HG03571 (cell line): Measurements from ENCODE around the gene PPP2R2C.

Source experiments
- ATAC-seq: cut with Tn5 transposase; IDR thresholded peaks from one replicate; pipeline ENCODE4 v1.9.1; 2021; ENCODE audit not compliant: unreplicated experiment

Gene PPP2R2C

DNA sequence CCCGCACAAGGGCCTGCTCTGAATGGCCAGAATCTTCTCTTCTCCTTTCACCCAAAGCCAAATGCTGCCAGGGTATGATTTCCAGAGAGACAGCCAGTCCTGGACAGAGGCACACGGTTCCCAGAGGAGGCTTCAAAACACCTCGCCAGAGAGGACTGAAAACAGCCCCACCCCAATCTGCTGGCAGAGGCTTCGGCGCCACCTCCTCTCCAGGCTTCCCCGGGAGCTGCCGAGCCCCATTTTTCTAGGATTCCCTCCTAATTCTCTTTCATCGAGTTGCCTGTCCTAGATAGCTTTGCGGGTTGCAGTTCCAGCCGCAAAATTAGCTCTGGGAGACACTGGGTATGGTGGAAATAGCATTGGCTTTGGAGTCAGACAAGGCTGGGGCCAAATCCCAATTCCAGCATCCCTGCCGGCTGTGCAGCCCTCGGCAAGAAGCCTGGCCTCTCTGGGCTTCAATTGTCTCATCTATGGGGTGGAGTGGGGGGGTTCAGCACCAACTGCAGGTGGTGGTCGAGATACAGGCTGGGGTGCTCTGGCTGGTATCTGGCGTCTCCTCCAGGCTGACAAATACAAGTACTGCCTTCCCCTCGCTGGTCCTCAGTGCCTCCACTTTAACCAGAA, 22.6 kb downstream of the PPP2R2C start:
- no peak for ATAC-seq

DNA sequence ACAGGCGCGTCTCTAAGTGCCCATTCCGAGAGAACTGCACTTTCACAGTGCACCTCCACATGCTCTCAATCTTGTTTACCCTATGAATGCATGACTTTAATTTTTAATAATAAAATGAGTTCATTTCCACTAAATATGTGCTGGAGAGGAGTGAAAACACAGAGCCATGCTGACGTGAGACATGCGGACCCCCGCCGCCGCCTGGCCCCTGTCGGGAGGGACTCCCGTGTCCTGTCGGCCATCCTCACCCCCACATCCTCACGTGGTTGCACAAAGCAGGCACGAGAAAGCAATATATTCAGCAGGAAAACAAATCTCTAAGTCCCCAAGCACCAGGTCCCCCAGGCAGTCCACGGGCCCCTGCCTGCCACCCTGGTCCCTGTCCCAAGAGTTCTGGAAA, 23.1 kb downstream of the PPP2R2C start:
- no peak for ATAC-seq

DNA sequence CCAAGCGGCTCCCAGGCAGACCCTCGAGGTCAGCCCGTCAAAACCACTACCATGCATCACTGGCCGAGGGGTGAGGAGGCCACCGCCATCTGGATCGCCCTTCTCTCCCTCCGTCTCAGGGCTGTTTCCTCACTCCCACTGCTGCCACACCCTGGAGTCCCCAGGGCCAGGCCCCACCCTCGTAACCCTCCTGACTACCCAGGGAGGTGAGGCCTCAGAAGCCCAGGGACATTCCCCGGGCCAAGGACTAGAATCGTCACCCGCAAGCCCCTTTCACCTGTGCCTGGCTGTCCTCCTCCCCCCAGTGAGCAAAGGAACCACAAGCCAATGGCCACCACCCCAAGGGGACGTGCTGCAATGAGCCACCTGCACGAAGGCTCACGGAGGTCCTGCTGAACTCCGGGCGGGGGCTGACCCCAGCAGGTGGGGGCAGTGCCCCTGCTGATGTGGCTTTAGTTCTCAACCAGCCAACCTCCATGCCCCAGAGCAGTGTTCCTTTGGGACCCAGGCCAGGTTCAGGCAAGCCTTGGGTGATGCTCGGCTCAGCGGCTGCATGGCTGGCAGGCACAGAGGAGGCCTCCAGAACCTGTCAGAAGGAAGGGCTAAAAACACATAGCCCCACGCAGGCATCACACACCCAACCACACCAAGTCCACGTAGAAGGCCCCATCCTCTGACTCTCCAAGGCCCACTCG, 23.8 kb downstream of the PPP2R2C start:
- ATAC-seq = no peak

DNA sequence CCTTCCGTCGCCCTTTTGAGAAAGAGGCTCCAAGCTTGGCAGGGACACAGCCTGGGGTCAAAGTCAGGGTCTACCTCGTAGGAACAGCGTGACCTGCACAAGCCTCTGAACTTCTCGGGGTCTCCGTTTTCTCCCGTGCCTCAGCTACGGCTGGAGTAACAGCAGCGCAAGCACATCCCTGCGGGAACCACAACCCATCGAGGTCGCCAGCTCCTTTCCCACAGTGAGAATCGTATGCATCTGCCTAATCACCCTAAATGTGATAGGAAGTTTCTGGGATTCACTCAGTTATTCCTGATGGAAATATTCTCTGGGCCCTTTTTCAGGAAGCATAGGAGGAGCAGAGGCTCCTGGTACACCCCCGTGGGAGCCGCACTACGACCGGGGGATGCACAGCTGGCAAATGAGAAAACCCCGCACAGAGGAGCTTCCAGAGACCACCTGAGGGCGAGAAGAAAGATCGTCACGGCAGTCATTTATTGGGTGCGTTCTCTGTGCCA, 24.7 kb downstream of the PPP2R2C start:
- ATAC-seq = no peak

DNA sequence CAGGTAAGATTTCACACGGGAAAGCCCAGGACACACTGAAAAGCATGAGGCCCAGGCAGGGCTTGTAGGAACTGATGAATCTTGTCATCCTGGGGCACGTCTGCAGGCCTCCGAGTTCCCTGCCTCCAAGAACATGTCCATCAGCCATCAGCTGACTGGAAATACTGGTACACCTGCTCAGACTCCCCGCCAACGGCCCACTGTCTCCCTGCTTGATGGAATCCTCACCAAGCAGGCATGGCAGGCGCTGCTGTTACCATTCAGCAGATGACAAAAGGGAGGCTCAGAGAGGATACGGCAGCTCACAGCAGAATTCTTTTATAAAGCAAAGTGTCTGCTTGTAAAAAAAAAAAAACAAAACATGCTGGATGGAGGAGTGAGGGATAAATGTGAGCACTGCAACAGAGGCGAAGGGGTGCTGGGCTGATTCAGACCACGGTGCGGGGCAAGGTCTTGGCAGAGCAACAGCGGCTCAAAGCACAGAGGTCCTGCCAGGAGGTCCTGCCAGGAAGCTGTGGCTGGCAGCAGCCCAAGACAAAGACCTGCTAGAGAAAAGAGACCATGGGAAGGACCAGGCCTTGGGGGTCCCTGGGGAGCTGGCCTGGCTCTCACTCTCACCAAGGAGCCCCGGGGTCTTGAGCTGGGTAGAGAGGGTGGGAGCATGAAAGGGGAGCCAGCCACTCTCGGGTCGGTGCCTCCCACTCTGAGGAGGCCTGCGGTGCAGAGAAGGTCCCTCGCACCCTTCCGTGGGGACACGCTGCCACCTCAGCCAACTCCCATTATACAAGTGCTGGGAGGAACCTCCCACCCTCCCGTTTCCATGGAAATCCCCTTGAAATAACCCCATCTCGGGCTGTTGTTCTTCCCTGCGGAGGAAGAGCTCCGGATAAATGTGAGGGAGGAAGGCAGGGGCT, 25.6 kb downstream of the PPP2R2C start:
- ATAC-seq = no peak

DNA sequence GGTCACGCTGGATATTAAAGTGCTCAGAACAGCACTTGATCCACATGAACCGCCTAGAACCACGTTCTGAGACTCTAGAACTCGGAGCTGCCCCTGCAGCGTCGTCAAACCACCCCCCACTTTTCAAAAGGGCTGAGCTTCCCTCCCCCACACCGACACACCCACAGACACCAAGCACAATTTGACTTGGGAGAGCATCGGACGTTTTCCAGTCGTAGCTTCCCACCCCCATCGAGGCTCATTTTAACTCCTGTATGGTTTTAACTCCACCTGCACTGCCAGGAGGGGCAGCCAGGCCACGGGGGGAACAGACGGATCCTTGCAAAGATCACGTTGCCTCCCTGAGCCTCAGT, 26.3 kb downstream of the PPP2R2C start:
- no peak for ATAC-seq

DNA sequence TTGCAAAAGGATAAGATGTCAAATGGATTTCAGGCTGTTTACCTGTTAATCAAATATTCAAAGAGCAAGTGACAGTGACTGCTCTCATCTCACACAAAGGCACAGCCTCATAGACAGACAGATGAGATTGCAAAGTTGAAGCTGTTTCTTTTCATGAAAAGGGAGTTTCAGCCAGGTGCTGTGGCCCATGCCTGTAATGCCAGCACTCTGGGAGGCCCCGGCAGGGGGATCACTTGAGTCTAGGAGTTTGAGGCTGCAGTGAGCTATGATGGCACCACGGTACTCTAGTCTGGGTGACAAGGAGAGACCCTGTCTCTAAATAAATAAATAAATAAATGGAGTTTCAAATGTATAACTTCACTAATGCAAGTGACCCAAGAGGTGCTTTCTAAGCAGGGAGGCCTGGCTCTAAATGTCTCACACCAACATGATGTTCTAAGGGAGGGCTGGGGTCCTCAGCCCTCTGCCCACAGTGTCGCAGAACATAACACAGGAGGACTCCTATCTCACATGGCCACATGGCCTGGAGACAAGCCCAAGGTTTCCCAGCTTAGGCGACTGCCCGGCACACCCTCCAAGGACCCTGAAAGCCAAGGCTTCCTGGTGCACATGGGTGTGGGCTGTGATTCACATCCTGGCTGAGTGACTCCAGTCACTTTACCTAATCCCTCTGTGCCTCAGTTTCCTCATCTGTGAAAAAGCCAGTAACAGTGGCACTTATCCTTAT, 26.8 kb downstream of the PPP2R2C start:
- ATAC-seq = no peak

DNA sequence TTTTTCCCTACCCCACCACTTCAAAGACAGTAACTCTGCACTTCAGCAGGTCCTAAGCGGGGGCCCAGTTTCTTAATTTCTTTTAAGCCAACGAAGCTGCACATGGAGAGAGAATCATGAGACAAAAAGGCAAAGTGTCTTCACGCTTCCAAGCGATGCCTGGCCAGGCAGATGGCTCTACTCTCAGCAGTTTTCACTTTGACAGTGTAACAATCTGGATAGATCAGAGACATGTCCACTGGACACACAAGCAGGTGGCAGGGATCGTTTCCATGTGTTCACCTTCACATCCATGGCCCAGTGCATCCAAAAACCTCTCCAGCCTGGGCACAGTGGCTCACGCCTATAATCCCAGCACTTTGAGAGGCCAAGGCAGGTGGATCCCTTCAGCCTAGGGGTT, 27.8 kb downstream of the PPP2R2C start:
- ATAC-seq = no peak

DNA sequence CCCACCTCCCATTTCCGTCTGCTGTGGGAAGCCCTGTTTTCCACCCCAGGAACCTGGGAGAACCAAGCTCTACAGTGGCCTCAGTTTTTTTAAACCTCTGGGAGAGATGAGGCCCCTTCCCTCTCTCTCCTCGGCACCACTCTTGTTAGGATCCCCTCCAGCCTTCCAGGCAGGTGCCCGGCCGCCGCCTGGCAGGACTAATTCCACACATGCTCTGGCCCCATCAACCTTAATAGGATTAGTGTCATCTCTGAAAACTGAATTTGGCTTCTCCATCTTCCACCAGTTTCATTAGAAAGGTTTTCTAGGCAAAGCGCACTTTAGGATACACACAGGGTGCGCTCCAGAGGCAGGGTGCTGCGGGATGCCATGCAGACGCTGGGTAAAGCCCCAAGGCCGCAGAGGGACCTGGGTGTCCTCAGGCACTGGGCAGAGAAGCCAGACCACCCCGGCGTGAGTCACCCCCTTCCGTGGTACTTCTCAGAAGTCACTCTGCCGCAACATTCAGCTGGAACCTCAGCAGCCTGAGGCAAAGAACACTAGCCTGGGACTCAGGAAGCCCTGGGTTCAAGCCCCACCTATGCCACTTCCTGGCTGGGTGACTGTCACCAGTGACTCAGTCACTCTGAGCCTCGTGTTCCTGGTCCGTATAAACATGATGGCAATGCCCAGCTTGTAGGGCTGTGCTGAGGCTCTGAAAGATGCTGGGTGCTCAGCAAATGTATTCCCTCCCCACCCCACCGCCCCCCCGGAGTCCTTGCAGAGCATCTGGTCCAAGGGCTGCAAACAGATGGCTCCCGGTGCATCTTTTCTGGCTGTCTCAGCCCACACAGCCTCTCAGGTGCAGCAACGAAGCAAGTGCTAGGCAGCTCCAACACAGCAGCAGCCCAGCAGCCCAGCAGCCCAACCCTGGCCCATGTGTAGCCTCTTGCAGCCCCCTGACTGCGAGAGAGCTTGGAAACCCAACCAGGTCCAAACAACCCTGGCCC, 29.1 kb downstream of the PPP2R2C start:
- ATAC-seq = no peak

DNA sequence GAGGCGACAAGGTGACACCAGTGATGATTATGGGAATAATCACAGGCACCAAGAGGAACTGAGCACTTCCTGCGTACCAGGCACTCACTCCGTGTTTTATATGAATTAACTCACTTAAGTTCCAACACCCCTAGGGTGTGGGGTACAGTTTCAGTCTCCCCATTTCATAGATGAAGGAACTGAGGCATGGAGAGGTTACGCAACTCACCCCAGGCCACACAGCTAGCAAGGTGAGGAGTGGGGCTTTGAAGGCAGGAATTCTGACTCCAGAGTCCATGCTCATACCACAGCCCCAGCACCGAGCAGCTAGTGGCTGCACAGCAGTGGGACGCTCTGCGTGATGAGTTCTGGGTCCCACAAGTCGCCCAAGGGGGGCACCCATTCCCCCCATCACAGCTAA, 29.9 kb downstream of the PPP2R2C start:
- no peak for ATAC-seq

DNA sequence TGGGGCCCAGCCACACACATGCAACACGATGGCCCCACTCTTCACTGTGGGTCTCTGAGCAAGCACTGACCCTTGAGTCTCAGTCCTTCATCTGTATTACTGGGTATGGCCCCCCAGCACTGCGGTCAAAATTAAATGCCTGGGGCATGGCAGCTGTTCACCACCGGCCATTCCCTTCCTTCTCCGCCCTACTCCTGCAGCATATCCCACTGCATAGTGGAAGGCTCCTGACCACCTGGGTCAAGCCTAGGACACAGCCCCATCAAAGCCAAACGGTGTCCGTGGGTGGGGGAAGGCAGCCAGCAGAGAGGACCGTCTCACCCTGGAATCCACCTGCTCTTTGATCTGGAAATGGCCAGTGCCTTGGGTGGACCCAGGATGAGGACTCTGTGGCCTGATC, 30.7 kb downstream of the PPP2R2C start:
- ATAC-seq = no peak

DNA sequence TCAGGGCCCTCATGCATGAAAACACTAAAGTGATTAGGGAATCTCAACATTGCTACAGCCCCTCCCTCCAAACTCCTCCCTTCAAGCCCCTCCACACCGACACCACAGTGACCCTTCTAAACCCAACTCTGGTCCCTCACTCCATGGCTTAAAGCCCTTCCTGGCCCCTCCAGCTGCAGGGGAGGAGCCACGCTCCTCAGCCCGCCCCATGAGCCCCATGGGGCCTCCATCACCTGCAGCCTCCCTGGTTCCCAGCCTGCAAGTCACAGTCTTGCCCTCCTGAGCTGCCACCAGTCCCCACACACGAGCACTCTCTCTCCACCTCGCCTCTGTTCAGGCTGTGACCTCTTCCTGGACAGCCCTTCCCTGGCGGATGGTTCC, 31.2 kb downstream of the PPP2R2C start:
- ATAC-seq = no peak

DNA sequence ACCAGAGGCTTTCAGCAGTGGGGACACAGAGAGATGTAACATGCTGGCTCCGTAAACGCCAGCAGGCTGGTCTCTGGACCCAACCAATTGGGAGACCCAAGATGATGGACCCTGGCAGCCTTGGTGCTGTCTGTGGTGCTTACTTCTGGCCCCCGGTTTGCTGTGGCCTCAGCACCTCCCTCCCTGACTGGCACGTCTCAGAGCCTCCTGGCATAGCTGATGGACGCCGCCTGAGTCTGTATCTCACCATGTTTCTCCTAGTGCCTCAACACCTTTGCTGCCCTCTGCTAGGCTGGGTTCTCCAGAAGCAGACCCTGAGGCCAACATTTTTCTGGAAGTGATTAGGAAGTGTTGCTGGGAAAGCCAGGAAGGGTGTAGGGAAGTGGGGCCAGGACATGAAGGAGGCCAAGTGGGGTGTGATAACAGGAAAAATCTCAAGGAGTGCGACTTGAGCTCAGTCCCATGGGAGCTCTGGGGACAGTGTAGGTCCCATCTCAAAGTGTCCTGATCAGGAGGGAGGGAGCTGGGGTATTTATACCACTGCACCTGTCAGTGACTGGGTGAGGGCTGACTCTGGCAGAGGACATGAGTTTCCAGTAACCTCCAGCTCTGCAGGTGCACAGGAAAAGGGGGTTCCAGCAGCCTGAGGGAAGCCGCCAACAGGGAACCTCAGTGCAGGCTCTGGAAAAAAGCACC, 31.8 kb downstream of the PPP2R2C start:
- ATAC-seq = no peak

DNA sequence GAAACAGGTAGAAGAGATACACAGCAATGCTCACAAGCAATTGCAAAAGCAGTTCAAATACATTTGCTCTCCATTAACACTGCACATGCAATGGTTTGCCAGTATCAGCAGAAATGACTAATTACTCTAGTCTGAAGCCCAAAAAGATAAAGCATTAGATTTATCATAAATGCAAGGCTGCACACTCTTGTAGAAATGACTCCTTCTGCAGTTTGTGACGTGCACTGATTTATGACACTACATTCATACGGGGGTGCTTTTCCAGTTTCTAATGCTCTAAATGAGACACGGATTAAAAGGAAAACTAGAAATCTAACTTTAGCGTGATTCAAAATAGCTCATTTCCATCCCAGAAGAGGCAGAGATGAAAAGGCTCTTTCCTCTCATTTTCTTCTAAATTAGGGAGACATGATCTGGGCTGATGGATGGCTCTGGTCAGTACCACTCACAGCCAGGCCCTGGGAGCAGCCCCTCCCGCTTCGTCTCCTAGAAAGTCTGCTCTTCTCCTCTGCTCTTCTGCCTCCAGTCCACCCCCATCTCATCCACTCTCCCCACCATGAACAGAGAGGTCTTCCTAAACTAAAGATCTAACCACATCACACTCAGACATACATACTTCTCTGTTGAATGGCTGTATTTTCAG, 33.2 kb downstream of the PPP2R2C start:
- no peak for ATAC-seq

DNA sequence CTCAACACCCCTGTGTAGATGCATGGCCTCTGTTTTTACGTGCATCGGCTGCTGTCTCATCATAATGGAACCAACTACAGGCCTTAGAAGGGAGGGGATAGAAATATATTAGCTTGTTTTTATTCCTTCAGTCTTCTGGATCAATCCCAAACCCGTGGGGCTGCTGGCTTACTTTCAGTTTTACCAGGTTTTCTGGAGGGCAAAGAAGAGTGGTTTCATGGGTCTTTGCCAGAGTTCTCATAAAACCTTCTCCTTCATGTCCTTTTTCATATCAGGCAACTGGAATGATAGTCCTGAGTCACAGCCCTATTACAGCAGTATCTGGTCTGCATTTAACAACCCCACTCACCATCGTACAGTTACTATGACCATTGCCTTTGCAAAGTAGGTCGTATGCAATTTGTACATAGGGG, 34.6 kb downstream of the PPP2R2C start:
- ATAC-seq = no peak

DNA sequence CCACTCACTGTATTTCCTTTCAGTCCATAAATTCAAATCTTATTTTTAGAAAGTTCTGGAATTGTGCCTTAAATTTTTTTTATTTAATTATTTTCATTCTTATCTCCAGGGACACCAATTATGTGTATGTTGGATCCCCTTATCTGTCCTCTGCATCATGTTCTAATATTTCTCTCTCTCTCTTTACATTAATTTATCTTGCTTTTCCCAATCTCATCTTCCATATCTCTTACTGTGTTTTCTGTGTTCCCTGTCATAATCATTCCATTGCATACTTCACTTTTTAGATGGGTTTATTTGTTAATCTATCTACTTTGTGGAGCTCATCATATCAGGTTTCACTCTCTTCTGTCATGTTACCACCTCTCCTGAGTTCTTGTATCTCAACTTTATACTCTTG, 37.4 kb downstream of the PPP2R2C start:
- no peak for ATAC-seq

DNA sequence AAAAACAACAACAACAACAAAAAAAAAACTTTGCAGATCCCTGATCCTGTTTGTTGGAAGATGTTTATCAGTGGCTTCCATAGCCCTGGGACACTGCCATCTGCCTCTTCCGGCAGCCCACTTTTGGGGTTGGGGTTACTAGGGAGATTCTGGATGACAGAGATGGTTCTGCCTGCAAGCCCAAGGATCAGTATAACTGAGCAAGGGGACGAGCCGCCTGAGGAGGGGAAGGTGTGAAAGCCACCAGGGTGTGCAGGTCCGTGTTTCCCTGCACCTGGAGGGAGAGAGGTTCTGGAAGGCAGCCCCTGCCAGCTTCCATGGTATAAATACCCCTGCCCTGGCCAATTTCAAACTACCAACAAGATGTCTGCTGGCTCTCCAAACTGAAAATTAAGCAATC, 41.5 kb downstream of the PPP2R2C start:
- ATAC-seq = no peak

DNA sequence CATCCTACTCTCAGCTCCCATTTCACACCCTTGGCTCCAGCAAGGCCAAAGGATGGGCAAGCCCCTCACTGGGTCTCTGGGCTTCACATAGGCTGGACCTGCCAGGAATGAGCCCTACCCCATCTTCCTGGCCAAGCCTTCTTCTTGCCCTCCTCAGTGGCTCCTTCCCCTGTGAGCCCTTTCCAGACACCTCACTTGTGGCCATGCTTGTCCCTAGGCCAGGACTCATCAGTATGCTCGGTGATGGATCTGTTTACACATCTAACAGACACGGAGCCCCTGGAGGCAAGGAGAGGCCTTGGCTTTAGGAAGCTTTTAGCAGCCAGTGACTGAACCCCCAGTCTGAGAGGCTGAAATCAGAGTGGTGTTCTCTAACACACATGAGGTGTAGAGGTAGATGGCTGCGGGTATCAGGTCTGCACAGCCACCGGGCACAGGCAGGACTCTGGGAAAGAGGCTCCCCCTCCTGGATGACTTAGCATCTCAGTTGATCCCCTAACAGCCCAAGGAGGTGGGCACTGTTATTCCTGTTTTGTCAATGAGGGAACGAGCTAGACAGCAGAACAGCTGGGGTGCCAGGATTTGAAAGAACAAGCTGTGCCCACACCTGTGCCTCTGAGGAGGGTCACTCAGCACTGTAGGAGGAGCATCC, 44.8 kb downstream of the PPP2R2C start:
- no peak for ATAC-seq
